Panc1 (cell line): Measurements from ENCODE around the gene ARL8A.

Source experiments
- POLR2AphosphoS5 ChIP-seq: IDR thresholded peaks from 2 replicates; pipeline ENCODE4 v1.6.1; 2012; ENCODE audit warnings: mild to moderate bottlenecking, low read depth, low read length, moderate library complexity
- TCF7L2 ChIP-seq: IDR thresholded peaks from 2 replicates; pipeline ENCODE4 v1.6.1; 2011; ENCODE audit warnings: mild to moderate bottlenecking, low read depth, low read length, inconsistent platforms
- TF ChIP-seq, protein P1 (sequence below): fragments of 450-650 bp; IDR thresholded peaks from 2 replicates; pipeline ENCODE4 v1.5.1; 2017; ENCODE audit warnings: mild to moderate bottlenecking

- TF ChIP-seq, protein P1, sequence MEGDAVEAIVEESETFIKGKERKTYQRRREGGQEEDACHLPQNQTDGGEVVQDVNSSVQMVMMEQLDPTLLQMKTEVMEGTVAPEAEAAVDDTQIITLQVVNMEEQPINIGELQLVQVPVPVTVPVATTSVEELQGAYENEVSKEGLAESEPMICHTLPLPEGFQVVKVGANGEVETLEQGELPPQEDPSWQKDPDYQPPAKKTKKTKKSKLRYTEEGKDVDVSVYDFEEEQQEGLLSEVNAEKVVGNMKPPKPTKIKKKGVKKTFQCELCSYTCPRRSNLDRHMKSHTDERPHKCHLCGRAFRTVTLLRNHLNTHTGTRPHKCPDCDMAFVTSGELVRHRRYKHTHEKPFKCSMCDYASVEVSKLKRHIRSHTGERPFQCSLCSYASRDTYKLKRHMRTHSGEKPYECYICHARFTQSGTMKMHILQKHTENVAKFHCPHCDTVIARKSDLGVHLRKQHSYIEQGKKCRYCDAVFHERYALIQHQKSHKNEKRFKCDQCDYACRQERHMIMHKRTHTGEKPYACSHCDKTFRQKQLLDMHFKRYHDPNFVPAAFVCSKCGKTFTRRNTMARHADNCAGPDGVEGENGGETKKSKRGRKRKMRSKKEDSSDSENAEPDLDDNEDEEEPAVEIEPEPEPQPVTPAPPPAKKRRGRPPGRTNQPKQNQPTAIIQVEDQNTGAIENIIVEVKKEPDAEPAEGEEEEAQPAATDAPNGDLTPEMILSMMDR, result no peak
- TF ChIP-seq TCF7L2, result no peak
- no peak for TF ChIP-seq POLR2AphosphoS5
Measured at GRCh38 chr1:202151045-202151444, 6.5 kb upstream of the ARL8A start.
